Thoracic aorta (tissue), 2 donors: Measurements from ENCODE around the gene BCKDK. TPM values are rescaled to one million over a fixed set of nuclear protein-coding genes. Genes with fewer than 3 reads are reported as not detected.

Experiments used
- ATAC-seq: fragments of 150-250 bp; one replicate; pipeline ENCODE4 v1.8.0; 2017; ENCODE audit warnings: low read depth; ENCODE audit not compliant: insufficient number of reproducible peaks, low FRiP score
- DNase-seq: peaks from one replicate; pipeline ENCODE4 v3.0.0-alpha.2; 2020; ENCODE audit warnings: low spot score
- H3K27ac ChIP-seq, 2 donors: fragments of 200-600 bp; sonication (generic); 1 replicate in 1 of 2; 2 replicates in 1 of 2; pipeline ENCODE4 v1.5.1; 2016; ENCODE audit warnings: mild to moderate bottlenecking in 2 of 2, moderate library complexity in 2 of 2
- H3K27me3 ChIP-seq: fragments of 200-600 bp; sonication (generic); replicated peaks from 2 replicates; pipeline ENCODE4 v1.6.0; 2016; ENCODE audit warnings: mild to moderate bottlenecking; ENCODE audit not compliant: insufficient read depth
- H3K36me3 ChIP-seq: fragments of 200-600 bp; sonication (generic); one replicate; pipeline ENCODE4 v1.5.1; 2016
- H3K4me1 ChIP-seq, 2 donors: fragments of 200-600 bp; sonication (generic); 1 replicate in 1 of 2; 2 replicates in 1 of 2; pipeline versions ENCODE4 v1.5.1 to v1.6.0; 2016; ENCODE audit warnings: low read depth in 2 of 2, mild to moderate bottlenecking in 1 of 2; ENCODE audit not compliant: control insufficient read depth in 1 of 2
- H3K4me3 ChIP-seq: fragments of 200-600 bp; sonication (generic); 2 replicates; pipeline ENCODE4 v1.5.1; 2016; ENCODE audit warnings: mild to moderate bottlenecking
- H3K9me3 ChIP-seq: fragments of 200-600 bp; sonication (generic); 2 replicates; pipeline ENCODE4 v1.5.1; 2016
- total RNA-seq, 2 donors: library from RNA; depleted of rRNA; stranded (reverse); fragments of >200 nt; gene quantifications; one replicate each; pipeline versions ENCODE4 v1.1.0 to v1.2.3, GENCODE V29; 2016
- TF ChIP-seq, protein P1 (sequence below): fragments of 200-600 bp; sonication (generic); IDR thresholded peaks from one replicate; pipeline ENCODE4 v1.5.1; 2019; ENCODE audit warnings: antibody characterized with exemption

The BCKDK gene
- total RNA-seq, 2 donors from 2014 or later = 35.1 to 58.5 TPM

GRCh38 chr16:31080756-31081419, 27.3 kb upstream of the BCKDK start:
- H3K9me3 ChIP-seq = no peaks in the 10 kb centered on the region
- H3K4me3 ChIP-seq = no peak overlapping the region
- no peaks in the 10 kb centered on the region for H3K27me3 ChIP-seq
- H3K36me3 ChIP-seq = peaks cover 62% of the 10 kb centered on the region
- H3K4me1 ChIP-seq = peaks cover 0 to 8% of the 10 kb centered on the region in 2 donors
- no peak for DNase-seq
- TF ChIP-seq, protein P1, sequence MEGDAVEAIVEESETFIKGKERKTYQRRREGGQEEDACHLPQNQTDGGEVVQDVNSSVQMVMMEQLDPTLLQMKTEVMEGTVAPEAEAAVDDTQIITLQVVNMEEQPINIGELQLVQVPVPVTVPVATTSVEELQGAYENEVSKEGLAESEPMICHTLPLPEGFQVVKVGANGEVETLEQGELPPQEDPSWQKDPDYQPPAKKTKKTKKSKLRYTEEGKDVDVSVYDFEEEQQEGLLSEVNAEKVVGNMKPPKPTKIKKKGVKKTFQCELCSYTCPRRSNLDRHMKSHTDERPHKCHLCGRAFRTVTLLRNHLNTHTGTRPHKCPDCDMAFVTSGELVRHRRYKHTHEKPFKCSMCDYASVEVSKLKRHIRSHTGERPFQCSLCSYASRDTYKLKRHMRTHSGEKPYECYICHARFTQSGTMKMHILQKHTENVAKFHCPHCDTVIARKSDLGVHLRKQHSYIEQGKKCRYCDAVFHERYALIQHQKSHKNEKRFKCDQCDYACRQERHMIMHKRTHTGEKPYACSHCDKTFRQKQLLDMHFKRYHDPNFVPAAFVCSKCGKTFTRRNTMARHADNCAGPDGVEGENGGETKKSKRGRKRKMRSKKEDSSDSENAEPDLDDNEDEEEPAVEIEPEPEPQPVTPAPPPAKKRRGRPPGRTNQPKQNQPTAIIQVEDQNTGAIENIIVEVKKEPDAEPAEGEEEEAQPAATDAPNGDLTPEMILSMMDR = no peak
- no peak overlapping the region for H3K27ac ChIP-seq
- no peak for ATAC-seq

DNA sequence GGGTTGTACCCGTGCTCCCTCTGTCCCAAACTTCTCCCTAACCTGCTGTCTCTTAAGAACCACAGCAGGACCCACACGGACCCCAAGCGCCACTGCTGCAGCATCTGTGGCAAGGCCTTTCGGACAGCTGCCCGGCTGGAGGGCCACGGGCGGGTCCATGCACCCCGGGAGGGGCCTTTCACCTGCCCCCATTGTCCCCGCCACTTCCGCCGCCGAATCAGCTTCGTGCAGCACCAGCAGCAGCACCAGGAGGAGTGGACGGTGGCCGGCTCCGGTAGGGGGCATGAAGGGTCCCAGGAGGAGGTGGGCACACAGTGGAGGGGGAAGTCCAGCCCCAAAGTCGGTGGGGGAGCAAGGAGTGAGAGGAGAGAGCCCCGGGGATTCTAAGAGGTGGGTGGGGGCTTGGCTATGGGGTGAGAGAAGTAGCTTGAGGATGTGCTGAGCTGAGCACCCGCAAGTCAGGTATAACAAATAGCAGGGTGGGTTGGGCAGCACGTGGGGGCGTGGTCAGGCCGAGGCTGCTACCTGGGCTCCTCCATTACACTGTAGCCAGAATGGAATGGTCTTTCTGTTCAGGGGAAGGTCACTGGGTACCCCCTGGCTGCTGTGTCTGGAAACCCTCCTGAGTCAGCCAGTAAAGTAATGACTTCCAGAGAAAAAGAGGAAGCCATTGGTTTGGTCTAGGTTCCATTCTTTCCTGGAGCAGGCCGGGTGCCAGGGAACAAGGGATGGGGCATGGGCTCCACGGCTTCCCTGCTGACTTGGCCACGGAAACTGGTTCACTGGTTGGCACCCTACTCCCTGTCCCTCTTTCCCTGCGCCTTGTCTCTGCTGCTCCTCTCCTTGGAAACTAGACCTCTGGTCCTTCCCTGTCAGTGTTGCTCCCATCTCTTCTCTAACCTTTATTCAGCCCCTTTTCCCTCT, 26.5 kb upstream of the BCKDK start:
- peaks cover 57% of the 10 kb centered on the region for H3K36me3 ChIP-seq
- no peak overlapping the region for H3K27ac ChIP-seq
- no peak for ATAC-seq
- no peaks in the 10 kb centered on the region for H3K27me3 ChIP-seq
- H3K4me3 ChIP-seq = no peak overlapping the region
- H3K9me3 ChIP-seq = no peaks in the 10 kb centered on the region
- no peak for DNase-seq
- H3K4me1 ChIP-seq = peaks cover 0 to 7% of the 10 kb centered on the region in 2 donors
- TF ChIP-seq, protein P1 = no peak

DNA sequence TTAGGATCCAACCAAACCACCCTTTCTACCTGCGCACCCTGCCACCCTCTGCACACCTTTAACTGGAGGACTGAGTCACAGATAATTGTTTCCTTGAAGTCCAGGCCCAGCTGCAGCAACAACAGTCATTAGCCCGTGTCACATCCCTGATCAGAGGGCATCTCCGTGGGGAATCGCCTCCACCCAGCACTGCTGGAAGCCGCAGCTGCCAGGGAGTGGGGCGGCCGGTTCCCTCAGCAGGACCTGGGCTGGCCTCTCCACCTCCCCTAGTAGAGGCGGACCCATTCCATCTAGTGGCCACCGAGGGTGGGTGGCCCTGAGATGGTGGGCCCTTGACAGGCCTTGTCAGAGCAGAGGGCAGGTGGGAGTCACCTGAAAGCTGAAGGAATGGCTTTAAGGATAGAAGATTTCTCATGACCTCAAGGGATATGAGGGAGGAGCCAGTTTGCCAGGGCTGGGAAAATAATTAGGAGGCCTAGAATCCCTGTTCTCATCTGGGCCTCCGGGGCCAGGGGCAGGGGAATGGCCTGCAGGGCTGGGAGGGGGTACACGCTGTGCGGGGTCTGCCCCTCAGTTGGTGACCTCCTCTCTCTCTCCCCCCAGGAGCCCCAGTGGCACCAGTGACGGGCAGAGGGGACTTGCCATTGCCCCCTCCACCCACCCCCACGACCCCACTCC, 25.7 kb upstream of the BCKDK start:
- Histone ChIP-seq H3K9me3 (no peaks in the 10 kb centered on the region), H3K4me3 (no peak overlapping the region), H3K27ac (no peak overlapping the region), H3K4me1 (peaks cover 0 to 7% of the 10 kb centered on the region in 2 donors), H3K36me3 (peaks cover 53% of the 10 kb centered on the region), H3K27me3 (no peaks in the 10 kb centered on the region)
- ATAC-seq (no peak), DNase-seq (no peak)
- TF ChIP-seq, protein P1 = no peak

- Histone ChIP-seq H3K4me3 (no peak overlapping the region), H3K4me1 (peaks cover 0 to 7% of the 10 kb centered on the region in 2 donors), H3K27ac (no peak overlapping the region), H3K27me3 (no peaks in the 10 kb centered on the region), H3K36me3 (peaks cover 50% of the 10 kb centered on the region), H3K9me3 (no peaks in the 10 kb centered on the region)
- TF ChIP-seq, protein P1 = no peak
- ATAC-seq (no peak), DNase-seq (no peak)
Measured at GRCh38 chr16:31083081-31083480, 25.1 kb upstream of the BCKDK start.

GRCh38 chr16:31083556-31083955, 24.6 kb upstream of the BCKDK start:
- Histone ChIP-seq H3K4me1 (peaks cover 0 to 7% of the 10 kb centered on the region in 2 donors), H3K4me3 (no peak overlapping the region), H3K27ac (no peak overlapping the region), H3K36me3 (peaks cover 45% of the 10 kb centered on the region), H3K27me3 (no peaks in the 10 kb centered on the region), H3K9me3 (no peaks in the 10 kb centered on the region)
- DNase-seq = no peak
- TF ChIP-seq, protein P1 = no peak
- no peak for ATAC-seq
